COLO668 (cell line): ENCODE results near the gene CYFIP1.
A peak's percentile ranks its signal among the peaks of the same experiment; 100 is the strongest.

Experiments
- DNase-seq: peaks from one replicate; lab custom pipeline; 2025; ENCODE audit not compliant: unreplicated experiment; lab: John Stamatoyannopoulos, UW

CYFIP1 gene

DNA sequence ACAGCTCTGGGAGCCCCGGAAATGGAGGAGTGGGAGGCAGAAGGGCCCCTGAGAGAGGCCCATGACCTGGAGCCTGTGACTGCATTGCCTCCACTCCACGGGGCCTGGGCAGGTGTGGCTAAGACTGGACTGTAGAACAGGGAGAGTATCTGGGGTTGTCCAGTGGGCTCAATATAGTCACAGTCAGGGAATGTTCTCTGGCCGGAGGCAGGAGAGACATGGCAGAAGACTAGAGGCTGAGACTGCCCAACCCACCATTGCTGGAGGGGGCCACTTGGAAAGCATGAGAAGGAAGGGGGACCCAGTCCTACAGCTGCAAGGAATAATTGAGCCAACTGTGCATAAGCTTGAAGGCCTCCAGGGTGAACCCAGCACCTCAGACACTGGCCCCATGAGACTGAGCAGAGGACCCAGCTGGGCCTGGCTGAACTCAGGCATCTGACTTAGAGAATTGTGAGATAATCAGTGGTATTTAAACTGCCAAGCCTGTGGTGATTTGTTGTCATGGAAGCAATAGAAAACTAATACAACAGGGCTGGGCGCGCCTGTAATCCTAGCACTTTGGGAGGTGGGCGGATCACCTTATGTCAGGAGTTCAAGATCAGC, 108.6 kb downstream of the CYFIP1 start:
- no peak for DNase-seq

DNA sequence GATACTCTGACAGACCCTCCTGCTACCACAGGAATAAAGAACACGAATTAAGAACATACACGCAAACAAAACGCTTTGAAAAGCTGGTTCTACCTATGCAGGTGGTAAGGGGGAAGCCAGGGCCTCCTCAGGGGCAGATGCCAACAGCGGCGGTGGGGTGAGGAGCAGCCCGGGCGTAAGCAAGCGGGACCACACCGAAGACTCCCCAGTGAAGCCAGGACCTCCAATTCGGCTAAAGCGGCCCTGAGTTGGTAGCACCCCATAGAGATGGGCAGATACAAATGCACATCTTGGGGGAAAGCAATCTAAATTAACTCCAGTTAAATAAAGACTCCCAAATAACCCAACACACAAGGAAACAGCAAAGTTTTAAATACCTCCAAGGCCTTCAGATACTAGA, 109.3 kb downstream of the CYFIP1 start:
- no peak for DNase-seq

DNA sequence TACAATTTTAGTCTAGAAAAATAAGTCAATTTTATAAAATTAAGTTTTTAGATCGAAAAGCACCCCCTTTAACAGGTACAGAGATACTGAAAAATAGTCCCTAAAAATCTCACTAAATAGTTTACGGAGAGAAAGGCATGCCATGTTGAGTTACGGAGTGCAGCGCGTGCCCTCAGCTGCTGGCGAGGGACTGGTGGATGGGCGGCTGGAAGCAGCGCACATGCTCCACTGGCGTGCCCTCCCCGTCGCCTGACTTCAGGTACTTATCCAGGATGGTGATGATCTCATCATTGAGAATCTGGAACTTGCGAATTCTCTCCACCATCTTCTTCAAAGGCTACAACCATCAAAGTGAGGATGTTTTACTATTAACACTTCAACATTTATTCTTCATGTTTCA, 110.3 kb downstream of the CYFIP1 start:
- DNase-seq, result no peak

DNA sequence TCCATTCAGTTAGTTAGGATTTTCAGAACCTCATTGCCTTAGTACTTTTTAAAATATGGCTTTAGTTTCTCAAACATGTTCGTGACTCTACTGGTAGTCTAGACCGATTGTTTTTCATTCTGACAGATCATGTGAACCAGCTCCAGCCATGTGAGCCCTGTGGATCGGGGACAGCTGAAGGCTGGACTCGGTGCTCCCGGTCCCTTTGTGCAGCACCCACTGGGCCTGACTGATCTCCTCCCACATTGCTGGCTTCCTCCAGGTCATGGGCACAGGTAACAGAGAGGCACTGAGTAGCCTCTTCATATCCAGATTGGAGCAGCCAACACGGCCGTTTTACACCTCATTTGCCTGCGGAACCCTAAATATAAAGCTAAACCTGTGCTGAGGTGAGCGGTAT, 111.2 kb downstream of the CYFIP1 start:
- no peak for DNase-seq

DNA sequence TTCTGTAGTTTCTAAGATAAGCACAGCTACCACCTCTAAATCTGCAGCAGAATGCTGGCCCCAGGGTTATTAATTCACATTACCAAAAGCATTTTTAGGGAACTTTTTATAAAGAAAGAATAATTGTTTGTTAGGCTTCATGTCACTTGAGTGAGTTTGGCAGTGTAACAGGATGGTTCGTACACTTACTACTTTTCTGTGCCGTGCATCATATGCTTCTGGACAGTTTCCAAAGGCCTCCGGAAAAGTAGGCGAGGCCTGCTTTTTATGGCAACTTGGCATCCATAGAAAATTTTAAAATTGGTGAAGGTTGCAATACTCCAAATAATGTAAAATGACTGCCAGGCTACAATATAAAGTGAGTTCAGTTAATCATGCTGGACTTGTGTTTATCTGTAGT, 111.7 kb downstream of the CYFIP1 start:
- no peak for DNase-seq

DNA sequence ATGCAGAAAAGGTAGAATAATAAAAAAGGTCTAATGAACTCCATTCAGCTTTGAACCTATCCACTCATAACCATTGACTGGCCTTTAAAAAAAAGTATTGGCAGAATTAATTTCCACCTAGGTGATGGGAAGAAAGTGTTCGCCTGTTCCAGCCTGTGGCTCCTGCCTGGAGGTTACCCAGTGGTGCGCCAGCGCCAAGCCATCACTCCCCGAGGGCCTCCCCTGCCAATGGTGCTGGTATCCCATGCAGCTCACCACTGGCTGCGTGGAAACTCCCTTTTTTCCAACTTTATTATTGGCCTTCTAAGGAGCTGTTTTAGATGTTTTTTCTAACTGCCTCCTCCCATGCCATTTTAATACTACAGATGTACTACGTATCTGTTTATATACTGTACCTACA, 112.3 kb downstream of the CYFIP1 start:
- no peak for DNase-seq

DNA sequence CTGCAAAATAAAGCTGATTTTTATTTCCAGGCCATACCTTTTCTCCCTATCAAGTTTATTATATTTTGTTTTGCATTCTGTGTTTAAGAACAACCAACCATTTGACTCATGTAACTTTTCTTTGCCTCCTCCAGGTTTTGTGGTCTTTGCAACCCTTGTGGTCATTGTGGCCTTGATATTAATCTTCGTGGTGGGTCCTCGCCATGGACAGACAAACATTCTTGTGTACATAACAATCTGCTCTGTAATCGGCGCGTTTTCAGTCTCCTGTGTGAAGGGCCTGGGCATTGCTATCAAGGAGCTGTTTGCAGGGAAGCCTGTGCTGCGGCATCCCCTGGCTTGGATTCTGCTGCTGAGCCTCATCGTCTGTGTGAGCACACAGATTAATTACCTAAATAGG, 114.1 kb downstream of the CYFIP1 start:
- DNase-seq, result no peak

DNA sequence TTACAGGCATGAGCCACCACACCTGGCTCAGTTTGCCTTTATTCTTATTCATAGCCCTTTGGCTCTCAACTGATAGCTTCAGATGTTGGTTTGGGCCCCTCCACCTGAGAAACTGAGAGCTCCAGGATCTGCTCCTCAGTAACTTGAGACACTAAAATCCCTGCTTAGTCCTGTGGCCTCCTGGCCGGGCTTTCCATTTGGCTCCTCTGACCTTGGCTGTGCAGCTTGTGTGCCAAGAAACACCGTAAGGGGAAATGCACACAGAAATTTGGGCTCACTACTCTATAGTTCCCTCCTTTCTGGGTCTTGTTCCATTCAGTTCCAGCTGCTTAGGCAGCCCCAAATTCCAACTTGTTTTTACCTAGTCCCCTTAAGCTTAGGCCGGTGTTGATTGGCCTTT, 116.8 kb downstream of the CYFIP1 start:
- DNase-seq, result no peak

DNA sequence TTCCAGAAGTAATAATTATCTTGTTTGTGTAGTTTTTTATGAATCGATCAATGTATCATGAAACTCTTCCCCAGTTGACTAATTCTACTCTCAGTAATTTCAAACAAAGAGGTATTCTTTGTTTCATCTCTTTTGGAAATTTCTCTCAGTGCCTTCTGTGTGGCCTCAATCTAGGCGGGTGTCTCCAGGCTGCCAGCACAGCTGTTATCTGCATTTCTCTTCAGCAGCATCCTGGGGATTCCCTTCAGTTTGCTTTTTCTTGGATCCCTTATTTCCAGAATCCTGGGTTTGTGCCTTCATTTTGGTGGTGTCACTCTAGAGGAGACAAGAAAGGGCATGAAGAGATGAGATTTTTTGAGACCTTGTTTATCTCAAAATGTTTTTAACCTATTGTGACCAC, 119.0 kb downstream of the CYFIP1 start:
- DNase-seq, result no peak

DNA sequence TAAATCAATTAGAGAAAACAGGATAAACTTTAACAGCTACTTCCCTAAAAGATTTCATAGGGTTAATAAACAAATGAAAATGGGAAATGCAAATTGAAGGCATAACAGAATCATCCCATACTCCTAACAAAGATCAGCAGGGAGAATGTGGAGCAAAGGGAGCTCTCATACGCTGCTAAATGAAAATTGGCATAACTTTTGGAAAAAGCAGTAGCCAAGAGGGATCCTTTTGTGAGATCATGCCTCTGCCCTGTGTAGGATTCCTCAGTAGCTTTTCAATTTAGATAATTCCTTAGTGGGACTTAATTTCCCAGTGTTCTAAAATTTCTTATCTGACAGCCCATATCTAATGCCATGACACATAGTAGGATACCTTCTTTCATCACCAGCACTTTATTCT, 123.5 kb downstream of the CYFIP1 start:
- no peak for DNase-seq

DNA sequence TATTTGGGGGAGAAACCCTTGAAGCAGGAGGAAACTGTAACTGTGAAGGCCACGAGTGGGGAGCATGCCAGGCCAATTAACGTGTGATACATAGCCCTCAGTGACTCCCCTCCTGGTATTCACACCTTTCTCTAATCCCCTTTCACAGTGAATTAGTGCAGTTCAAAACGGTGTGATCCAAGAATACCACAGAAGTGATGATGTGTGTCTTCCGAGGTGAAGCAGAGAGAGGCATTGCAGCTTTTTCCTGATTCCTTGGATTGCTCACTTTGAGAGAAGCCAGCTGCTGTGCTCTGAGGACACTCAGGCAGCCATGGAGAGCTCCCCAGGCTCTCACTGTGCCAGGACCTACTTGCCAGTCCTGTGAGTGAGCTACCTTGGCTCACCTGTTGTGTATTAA, 124.4 kb downstream of the CYFIP1 start:
- no peak for DNase-seq

DNA sequence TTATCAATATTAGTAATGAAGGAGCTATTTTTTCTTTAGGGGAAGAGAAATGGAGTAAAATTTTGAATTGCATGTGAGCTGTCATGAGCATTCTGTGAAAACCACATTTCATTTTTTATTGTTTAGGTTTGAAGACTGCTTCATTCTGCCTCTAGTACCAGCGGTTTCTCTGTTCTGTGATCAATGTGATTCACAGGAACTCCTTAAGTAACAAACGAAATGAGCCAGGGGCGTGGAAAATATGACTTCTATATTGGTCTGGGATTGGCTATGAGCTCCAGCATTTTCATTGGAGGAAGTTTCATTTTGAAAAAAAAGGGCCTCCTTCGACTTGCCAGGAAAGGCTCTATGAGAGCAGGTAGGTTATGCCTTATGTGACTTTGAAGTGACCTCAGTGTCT, 128.7 kb downstream of the CYFIP1 start:
- no peak for DNase-seq

DNA sequence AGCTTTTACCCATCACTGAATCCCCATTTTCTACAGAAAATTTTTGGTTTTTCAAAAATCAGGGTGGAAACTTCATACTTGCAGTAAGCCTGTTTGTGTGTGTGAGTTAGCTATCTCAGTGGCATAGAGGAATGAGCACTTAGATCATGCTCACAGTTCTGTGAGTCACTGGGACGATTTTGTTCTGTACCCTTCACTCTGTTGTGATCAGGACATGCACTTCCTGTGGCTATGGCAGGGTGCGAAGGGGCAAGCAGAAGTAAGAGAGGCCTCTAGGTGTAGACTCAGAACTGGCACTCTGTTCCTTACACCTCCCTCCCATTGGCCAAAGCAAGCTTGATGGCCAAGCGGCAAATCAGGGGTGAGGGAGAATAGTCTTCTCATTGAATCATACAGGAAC, 130.1 kb downstream of the CYFIP1 start:
- no peak for DNase-seq

DNA sequence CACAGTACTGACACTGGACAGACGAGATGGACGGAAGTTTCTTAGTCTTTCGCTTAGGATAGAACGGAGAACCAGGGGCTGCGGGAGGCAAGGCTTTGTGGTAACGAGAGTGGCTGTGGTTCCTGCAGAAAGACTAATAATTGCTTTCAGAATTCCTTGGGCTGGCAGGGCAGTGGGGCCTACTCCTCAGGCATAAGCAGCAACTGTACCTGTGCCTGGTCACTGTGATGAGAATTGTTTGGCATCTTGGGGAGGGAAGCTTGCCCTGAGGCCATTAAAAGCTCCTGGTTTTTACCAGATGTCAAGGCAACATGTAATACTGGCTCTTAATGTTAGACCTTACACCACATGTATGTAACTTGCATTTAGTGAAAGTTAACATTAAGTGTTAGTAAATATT, 134.1 kb downstream of the CYFIP1 start:
- no peak for DNase-seq

DNA sequence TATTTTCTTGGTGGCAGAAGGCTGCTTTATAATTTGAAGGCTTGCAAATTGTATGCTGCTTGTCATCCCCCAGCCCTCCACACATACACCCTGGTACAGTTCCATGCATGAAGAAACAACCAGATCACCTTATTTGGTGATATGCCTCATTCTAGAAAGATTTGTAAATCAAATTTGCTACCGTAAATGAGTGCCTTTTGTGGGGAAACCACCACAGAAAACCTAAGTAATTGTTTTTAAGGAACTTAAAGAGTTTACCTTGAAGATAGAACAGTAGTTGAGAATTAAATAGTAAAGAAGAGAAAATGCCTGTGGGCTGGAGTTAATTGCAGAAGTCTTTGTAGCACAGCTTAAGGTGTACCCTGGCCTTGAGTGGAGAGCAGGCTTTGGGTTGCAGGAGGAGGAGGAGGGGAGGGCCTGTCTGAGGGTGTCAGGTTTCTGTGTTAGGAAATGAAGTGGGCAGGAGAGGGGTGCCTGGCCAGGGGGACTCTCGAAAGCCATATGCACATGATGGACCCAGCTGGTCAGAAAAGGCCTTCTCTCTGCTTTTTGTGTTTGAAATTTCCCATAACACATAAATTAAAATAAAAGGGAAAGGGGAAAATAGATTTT, 134.8 kb downstream of the CYFIP1 start:
- no peak for DNase-seq

DNA sequence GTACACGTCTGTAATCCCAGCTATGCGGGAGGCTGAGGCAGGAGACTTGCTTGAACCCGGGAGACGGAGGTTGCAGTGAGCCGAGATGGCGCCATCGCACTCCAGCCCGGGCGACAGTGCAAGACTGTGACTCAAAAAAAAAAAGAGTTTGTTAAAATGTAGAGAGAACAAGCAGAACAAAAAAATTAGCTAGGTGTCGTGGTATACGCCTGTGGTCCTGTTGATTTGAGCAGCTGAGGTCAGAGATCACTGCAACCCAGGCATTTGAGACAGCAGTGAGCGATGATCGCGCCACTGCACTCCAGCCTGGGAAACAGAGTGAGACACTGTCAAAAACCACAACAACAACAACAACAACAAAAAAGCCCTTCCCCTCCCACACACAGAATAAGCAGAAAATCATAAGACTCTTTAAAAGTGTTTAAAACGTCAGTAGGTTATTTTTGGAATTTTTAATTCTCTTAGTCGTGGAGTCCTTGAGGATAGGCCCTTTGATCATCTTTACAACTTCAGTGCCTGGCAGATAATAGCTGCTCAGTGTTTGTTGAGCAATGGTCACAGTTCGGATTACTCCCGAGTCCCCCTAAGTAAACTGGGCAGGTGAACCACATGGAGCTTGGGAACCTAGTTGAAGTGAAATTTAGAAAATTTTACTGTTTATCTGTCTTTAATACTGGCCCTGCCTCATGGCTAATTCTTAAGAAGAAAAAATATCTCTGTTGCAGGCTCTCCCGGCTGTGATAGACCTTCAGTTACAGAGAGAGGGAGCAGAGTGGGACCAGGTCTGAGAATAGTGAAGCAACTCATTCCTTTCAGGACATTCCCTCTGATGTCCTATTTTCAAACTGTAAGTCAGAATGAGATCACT, 135.5 kb downstream of the CYFIP1 start:
- DNase-seq, result no peak

DNA sequence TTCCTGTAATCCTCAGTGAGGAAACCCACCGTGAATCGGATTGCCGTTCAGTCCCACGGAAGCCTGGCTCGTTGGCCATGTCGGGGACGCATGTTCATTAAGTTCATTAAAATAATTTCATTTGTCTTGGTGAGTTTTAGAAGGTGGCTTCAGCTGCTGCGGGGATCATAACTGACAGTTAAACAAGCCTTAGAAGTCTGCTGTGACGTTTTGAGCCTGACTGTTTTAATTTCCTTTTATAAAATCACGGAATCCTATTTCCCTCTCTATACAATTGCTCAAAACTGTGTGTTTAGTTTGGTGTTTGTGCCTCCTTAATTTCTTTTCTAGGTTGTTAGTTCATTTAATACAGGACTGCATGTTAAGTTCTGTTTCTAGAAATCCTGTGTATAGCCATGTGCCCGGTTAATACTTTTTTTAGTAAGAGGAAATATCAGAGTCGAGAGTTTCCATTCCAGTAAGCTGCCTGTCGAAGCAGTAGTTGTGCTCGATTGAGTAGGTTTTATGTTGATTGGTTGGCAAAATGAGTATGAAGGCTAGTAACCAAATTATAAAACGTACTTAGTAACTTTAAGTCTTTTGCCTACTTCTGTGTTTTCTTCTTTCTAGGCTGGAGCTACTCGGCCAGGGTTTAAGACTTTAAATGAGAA, 141.0 kb downstream of the CYFIP1 start:
- no peak for DNase-seq

DNA sequence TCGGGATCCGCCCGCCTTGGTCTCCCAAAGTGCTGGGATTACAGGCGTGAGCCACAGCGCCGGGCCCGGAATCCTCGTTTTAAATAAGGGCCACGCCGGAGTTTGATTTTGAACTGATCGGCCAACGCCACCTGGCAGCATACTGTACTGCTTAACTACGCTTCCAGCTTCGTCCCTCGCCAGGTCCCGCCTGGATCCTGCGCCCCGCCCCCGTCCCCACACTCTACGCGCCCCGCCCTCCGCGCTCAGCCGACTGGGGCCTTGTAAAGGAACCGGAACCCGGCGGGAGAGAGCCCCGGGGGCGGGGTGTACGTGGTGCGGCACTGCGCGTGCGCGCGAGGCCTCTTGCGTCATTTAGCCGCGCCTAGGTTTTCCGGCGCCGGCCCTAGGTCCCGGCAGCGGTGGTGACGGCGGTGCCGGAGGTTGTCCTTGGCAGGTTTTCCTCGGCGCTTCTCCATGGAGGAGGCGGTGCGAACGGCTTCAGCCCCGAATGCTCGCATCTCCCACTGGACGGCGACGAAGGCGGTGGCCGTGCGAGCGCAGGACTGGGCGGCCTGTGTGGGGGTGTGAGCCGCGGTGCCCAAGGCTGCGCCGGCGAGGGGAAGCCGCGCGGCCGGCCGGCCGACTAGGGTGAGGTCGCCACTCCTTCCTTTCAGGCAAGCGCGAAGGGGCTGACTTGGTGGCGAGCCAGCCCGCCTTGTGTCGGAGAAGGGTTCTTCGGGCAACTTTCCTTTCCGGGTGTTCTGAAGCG, 141.7 kb downstream of the CYFIP1 start, which contains the start of gene NIPA2:
NIPA2 (plus strand) TSS at position 375 of the 751 bp plus-strand sequence. CDS start 13,066 bp downstream, outside the sequence.
- peak; percentile 98 for DNase-seq

DNA sequence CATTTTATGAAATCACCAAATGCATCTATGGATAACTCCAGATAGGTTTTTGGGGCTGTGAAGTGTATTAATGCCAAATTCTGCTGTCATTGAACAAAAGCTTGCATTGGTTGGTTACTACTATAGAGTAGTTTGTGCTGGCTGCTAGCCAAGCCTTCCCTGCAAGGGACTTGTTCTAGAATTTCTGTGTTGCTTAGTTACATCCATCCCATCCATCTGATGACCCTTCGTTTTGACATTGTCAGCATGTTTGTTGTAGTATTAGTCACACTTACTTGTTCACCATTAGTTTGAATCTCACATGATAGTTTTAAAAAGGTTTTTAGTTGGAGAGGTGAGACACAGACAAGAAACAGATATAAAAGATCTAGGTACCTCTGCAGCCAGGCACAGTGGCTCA, 148.7 kb downstream of the CYFIP1 start:
- peak; percentile 58 for DNase-seq

DNA sequence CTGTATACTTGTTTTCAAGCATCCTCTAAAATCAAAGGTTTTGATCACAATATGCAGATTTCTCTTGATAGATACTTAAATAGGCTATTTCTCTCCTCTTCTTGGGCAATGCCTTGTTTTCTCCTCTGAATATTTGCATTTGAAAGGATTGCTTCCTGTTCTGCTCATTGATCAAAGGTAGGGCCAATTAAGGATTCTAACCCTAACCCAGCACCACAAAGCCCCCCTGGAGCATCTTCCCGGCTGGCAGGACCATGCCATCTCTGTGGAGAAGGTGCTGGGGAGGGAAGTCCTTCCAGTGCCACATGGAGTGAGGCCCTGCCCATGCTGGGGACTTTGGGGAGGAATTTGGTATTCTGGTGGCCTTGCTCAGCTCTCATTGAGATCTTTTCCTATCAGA, 153.0 kb downstream of the CYFIP1 start:
- DNase-seq, result no peak
